ENCODE results near the gene KIF3C.

- no peak for TF ChIP-seq RAD21 (IDR thresholded peaks at IDR 0.05; ENCODE audit: insufficient read depth, low read depth, low read length)
- TF ChIP-seq, protein P1, sequence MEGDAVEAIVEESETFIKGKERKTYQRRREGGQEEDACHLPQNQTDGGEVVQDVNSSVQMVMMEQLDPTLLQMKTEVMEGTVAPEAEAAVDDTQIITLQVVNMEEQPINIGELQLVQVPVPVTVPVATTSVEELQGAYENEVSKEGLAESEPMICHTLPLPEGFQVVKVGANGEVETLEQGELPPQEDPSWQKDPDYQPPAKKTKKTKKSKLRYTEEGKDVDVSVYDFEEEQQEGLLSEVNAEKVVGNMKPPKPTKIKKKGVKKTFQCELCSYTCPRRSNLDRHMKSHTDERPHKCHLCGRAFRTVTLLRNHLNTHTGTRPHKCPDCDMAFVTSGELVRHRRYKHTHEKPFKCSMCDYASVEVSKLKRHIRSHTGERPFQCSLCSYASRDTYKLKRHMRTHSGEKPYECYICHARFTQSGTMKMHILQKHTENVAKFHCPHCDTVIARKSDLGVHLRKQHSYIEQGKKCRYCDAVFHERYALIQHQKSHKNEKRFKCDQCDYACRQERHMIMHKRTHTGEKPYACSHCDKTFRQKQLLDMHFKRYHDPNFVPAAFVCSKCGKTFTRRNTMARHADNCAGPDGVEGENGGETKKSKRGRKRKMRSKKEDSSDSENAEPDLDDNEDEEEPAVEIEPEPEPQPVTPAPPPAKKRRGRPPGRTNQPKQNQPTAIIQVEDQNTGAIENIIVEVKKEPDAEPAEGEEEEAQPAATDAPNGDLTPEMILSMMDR (IDR thresholded peaks at IDR 0.05 in 2 of 3, conservative IDR thresholded peaks at IDR 0.05 in 1 of 3; ENCODE audit: control insufficient read depth in 2 of 3, extremely low read depth in 1 of 3, insufficient read depth in 1 of 3, low read depth in 3 of 3, low read length in 3 of 3), result no peak
Measured at GRCh38 chr2:25922501-25922900, 59.8 kb downstream of the KIF3C start.

Measured in GM12878 (cell line).